NB4 (cell line): ENCODE measurements around the gene MCM3.

Experiments
- POLR2A ChIP-seq: IDR thresholded peaks from 2 replicates; pipeline ENCODE4 v1.6.1; 2011; ENCODE audit warnings: mild to moderate bottlenecking; ENCODE audit not compliant: insufficient read length; ENCODE audit errors: extremely low read depth
- TF ChIP-seq, protein P1 (sequence below): IDR thresholded peaks from one replicate; pipeline ENCODE4 v1.5.1; 2012; ENCODE audit warnings: low read depth, low read length

DNA sequence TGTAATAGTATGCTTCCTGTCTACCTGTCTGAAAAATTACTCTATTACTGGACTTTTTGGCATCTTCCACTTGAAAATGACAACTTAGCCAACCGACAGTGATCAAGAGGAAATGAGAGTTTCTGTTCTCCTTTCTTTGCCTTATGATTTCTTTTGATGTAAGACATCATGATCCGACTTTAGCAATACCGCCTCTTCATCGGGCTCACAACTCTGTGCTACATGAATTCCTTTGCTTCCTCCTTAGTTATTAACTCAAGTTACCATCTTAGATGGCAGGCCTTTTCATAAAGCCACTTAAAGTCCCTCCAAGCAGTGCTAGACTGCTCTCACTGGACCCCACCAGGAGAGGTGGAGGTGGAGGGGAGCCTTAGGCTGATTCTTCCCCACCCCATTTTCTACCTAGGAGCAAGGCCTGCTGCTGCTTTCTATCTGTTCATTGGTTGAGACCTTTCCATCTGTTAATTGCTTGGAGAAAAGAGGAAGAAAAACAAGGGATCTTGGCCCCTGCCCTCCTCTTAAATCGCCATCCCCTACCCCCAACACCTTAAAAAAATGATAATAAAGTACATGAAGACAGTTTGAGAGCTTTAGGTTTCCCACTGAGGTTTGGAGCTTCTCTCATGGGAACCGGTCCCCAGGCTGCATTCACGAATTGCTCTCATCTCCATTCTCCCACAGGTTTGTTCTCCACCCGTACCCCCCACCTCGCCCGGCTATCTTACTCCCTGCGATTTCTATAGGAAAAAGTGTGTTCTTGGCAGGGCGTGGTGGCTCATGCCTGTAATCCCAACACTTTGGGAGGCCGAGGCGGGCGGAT, 21.6 kb upstream of the MCM3 start:
- TF ChIP-seq, protein P1, sequence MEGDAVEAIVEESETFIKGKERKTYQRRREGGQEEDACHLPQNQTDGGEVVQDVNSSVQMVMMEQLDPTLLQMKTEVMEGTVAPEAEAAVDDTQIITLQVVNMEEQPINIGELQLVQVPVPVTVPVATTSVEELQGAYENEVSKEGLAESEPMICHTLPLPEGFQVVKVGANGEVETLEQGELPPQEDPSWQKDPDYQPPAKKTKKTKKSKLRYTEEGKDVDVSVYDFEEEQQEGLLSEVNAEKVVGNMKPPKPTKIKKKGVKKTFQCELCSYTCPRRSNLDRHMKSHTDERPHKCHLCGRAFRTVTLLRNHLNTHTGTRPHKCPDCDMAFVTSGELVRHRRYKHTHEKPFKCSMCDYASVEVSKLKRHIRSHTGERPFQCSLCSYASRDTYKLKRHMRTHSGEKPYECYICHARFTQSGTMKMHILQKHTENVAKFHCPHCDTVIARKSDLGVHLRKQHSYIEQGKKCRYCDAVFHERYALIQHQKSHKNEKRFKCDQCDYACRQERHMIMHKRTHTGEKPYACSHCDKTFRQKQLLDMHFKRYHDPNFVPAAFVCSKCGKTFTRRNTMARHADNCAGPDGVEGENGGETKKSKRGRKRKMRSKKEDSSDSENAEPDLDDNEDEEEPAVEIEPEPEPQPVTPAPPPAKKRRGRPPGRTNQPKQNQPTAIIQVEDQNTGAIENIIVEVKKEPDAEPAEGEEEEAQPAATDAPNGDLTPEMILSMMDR = no peak
- TF ChIP-seq POLR2A = no peak
